ENCODE results near the gene NDUFA13. TPM values are rescaled to one million over a fixed set of nuclear protein-coding genes. Genes with fewer than 3 reads are reported as not detected.

Gene NDUFA13
- total RNA-seq, 1 donor from 2014 or later = 779 TPM

DNA sequence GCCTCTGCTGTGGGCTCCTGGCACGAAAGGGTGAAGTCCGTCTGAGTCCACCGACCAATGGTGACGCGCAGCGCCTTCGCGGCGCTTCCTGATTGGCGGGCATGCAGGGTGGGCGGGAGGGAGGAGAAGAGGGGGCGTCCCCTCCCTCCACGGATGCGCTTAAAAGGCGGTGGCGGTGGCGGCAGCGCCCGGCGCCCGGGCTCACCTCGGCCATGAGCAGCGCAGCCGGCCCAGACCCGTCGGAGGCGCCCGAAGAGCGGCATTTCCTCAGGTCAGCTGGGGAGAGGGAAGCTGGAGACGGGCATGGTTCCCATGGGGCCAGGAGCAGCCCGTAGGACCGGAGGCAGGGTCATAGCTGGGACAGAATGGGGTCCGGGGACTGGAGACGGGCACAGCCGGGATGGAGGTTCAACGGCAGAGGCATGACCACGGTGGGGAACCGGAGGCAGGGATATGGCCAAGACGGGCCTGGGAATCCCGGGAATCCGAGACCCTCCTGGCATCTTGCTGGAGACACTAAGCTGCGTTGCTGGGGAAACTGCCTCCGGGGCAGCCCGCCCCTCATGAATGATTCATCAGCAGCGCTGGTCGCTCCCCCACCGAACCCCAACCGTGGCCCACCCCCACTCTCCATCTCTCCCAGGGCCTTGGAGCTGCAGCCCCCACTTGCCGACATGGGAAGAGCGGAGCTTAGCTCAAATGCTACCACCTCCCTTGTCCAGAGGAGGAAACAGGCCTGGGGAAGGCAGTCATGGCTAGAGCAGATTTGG lies 12.9 kb downstream of the NDUFA13 start, which contains the start of gene YJEFN3:
YJEFN3 (plus strand) TSS at position 191 of the 770 bp plus-strand sequence; CDS start at position 213, 22 bp downstream.
- no peak for DNase-seq (ENCODE audit: low spot score)
- intact Hi-C loops (cut with DNase I) = no loop called here

GRCh38 chr19:19529783-19530422 lies 13.9 kb downstream of the NDUFA13 start:
- no peak for DNase-seq (ENCODE audit: low spot score)

GRCh38 chr19:19530423-19530804 lies 14.4 kb downstream of the NDUFA13 start:
- intact Hi-C loops (cut with DNase I) = no loop called here
- DNase-seq (ENCODE audit: low spot score) = no peak

More at GRCh38 chr19:19529783-19530422, 13.9 kb downstream of the NDUFA13 start:
- intact Hi-C loops (cut with DNase I) = no loop called here

DNA sequence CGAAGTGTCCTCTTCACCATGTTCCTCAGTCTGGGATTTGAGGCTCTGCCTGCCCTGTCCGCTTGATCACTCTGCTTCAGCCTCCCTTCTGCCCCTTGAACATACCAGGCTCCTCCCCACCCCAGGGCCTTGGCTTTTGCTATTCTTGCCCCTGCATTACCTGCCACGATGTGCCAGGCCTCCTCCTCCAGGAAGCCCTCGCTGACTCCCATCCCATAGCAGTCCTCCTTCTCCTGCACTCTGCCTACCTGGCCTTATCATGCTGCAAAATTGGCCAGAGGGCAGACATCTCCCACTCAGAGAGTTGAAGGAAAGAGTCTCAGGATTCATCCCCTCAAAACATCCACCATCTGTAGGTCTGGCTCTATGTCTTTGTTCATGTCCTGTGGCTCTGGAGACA lies 14.9 kb downstream of the NDUFA13 start:
- DNase-seq (ENCODE audit: low spot score) = no peak
- intact Hi-C loops (cut with DNase I) = no loop called here

DNA sequence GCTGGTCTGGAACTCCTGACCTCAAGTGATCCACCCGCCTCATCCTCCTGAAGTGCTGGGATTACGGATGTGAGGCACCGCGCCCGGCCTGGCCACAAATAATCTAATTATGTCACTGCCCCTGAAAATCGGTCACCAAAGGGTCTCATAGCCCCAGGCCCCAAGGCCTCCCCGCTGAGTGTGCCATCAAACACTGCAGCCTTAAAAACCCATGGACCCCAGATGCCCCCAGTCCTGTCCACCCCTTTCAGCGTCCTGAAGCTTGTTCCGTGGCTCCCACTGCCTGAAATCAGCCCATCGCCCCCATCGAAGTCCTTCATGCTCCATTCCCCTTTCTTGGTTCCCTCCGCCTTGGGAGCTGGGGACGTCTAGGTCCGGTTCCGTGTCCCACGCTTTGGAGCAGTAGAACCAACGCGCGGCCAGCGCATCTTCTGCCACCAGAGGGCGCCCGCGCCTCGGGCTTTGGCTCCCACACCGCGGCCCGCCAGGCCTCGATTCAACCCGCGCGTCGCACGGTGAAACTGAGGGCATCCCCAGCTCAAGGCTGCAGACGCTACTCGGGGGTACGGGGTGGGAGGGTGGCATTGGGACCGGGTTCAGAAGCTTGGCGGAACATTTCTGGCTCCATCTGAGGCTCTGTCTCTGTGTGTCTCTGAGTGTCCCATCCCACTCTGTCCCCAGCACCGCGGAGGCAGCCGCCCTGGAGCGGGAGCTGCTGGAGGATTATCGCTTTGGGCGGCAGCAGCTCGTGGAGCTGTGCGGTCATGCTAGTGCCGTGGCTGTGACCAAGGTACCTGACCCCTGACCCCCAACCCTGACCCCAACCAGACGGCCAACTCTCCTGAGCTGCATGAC lies 16.2 kb downstream of the NDUFA13 start:
- DNase-seq (ENCODE audit: low spot score) = peak; percentile 94
- intact Hi-C loops (cut with DNase I) = loop anchor here (2.0 kb wide), 2 partner anchors 23 to 111 kb away; partner anchors contain the start of gene GMIP

DNA sequence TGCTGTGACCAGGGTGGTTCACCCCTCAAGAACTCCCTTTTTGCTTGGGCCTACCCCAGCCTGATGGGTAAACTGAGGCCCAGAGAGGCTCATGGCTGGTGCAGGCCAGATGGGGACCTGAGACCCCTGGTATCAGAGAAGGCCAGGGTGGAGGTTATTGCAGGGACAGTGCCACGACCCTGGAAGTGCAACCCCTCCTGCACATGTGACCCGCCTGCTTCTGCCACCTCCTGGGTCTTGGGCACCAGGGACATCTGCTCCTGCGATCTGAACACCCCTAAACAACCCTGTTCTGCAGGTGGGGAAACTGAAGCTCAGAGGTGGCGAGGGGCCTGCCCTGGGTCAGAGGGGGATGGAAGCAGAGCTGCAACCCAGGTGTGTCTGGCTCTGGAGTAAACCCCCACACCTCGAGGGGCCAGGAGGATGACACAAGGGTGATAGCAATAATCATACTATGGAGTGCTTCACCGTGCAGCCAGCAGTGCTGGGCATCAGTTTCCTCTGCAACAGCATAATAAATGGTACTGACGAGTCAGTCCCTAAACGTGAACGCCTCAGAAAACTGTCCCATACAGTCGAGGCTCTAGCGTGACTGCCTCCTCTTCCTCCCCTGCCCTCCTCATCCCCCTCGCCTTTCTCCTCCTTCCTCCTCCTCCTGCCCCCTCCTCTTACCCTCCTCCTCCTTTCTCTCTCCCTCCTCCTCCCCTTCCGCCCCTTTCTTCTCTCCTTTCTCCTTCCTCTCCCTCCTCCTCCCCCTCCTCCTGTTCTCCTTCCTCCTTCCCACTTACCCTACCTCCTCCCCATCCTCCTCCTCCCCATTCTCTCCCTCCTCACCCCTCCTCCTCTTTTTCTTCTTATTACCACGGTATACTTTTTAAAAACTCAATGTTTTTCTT lies 17.0 kb downstream of the NDUFA13 start:
- intact Hi-C loops (cut with DNase I) = loop anchor here (2.0 kb wide), 2 partner anchors 22 to 110 kb away; partner anchors contain the start of gene GMIP
- no peak for DNase-seq (ENCODE audit: low spot score)

DNA sequence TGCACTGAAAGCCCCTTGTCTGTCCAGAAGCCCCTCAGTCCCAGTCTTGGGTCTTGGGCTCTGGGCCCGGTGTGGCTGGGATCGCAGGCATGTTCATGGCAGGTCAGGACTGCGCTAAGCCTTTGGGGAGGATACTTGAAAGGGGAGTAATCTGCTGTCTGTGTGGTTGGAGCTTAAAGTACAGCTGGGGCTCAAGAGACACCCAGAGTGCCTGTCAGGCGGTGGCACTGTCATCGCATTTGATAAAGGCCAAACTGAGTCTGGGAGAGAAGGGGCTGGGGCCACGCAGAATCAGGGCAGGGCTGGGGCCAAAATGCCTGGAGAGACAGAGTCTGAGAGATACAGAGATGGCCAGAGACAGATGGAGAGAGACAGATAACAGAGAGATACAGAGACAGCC lies 17.8 kb downstream of the NDUFA13 start:
- intact Hi-C loops (cut with DNase I) = loop anchor here (2.0 kb wide), 2 partner anchors 21 to 109 kb away; partner anchors contain the start of gene GMIP
- DNase-seq (ENCODE audit: low spot score) = no peak

GRCh38 chr19:19534556-19535265 lies 18.7 kb downstream of the NDUFA13 start:
- no peak for DNase-seq (ENCODE audit: low spot score)
- intact Hi-C loops (cut with DNase I) = no loop called here

GRCh38 chr19:19535311-19536191 lies 19.5 kb downstream of the NDUFA13 start:
- no peak for DNase-seq (ENCODE audit: low spot score)
- intact Hi-C loops (cut with DNase I) = no loop called here

DNA sequence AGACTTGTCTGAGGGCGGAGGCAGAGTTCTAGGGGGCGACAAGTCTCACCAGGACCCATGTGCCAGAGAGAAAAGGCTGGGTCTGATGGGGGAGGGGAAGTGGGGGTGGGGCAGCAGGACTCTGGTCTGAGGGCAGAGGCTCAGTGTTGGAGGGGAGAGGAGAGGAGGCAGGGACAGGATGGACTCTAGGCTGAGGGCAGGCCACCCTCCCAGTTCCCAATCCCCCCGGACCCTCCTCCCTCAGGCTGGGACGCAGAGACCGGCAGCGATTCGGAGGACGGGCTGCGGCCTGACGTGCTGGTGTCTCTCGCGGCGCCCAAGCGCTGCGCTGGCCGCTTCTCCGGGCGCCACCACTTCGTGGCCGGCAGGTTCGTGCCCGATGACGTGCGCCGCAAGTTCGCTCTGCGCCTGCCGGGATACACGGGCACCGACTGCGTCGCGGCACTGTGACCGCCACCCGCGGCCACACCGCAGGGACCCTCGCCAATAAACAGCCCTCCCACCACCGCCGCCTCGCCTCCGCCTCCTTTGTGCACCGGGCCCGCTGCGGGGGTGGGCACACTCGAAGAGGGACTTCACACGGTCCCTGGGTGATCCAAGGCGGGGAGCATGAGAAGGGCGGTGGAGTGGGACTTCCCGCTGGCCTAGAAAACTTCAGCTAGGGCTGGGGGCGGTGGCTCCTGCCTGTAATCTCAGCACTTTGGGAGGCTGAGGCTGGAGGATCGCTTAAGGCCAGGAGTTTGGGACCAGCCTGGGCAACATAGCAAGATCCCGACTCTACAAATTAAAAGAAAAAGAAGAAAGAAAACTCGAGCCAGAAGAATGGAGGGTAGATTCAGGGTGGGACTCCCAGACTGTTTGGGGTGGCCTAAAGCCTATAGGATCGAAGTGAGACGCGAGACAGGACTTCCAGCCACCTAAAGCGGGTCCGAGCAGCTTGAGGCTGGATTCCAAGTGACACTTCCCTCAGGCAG lies 21.3 kb downstream of the NDUFA13 start:
- intact Hi-C loops (cut with DNase I) = no loop called here
- no peak for DNase-seq (ENCODE audit: low spot score)

DNA sequence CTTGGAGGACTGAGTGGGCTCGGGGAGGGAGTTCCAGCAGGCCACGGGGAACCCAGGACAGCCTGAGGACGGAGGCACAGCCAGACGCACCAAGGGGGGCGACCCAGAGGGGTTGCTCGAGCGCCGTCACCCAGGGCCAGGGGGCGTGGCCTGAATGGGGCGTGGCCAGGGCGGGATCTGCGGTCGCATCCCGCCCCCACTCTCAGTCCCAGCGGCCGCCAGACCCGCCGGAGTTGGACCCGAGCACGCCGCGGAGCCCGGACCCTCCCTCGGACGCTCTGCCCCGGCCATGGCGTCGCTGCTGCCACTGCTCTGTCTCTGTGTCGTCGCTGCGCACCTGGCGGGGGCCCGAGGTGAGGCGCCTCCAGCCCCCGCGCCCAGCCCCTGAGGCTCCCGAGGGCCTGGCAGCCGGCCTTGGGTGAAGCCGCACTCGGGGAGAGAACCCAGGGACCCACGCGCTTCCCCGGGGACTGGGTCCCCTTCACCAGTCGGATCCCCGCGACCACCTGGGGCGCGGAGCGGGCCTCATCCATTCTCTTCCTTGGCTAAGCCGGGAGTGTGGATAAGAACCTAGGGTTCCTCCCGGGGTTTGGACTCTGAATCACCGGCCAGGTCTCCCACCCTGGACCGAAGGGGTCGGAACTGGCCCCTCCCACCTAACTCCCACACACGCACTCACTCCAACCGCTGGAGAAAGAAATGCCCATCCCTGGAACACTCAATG lies 22.2 kb downstream of the NDUFA13 start, which contains the start of gene CILP2:
CILP2 (plus strand) TSS at position 205 of the 724 bp plus-strand sequence; CDS start at position 290, 85 bp downstream.
- intact Hi-C loops (cut with DNase I) = no loop called here
- no peak for DNase-seq (ENCODE audit: low spot score)

GRCh38 chr19:19538785-19539166 lies 22.8 kb downstream of the NDUFA13 start:
- DNase-seq (ENCODE audit: low spot score) = no peak
- intact Hi-C loops (cut with DNase I) = no loop called here

GRCh38 chr19:19539698-19540063 lies 23.7 kb downstream of the NDUFA13 start:
- intact Hi-C loops (cut with DNase I) = no loop called here

GRCh38 chr19:19540064-19540714 lies 24.2 kb downstream of the NDUFA13 start:
- DNase-seq (ENCODE audit: low spot score) = peak; percentile 92
- intact Hi-C loops (cut with DNase I) = no loop called here

More at GRCh38 chr19:19539698-19540063, 23.7 kb downstream of the NDUFA13 start:
- no peak for DNase-seq (ENCODE audit: low spot score)

Data from cardiac septum (tissue), 1 donor.